ENCODE data around the gene SEZ6. TPM values are rescaled to one million over a fixed set of nuclear protein-coding genes. Genes with fewer than 3 reads are reported as not detected.

SEZ6 gene
- total RNA-seq, 4 donors from 2014 or later: 0.13 TPM; not detected in 3

- H3K4me1 ChIP-seq: peaks cover 0 to 7% (median 3%) of the 10 kb centered on the region in 3 donors
- H3K36me3 ChIP-seq: no peaks in the 10 kb centered on the region
- TF ChIP-seq POLR2A (IDR thresholded peaks at IDR 0.05) (no peak), CTCF (IDR thresholded peaks at IDR 0.05) (no peak), EP300 (IDR thresholded peaks at IDR 0.05) (no peak), POLR2AphosphoS5 (IDR thresholded peaks at IDR 0.05) (no peak)
- H3K27ac ChIP-seq: no peak overlapping the region
- H3K27me3 ChIP-seq: peaks cover 51% of the 10 kb centered on the region
- H3K4me3 ChIP-seq: no peak overlapping the region
- WGBS, 2 donors (ENCODE audit: low coverage in 1 of 2): 63 to 67% methylated on average over 7 to 8 of the region's 13 CpGs
- no peaks in the 10 kb centered on the region for H3K9me3 ChIP-seq
- no peak for ATAC-seq
Observed at GRCh38 chr17:29016345-29017210, 10.7 kb upstream of the SEZ6 start.

GRCh38 chr17:29014716-29015115 lies 8.9 kb upstream of the SEZ6 start:
- Histone ChIP-seq H3K4me3 (no peak overlapping the region), H3K9me3 (no peaks in the 10 kb centered on the region), H3K4me1 (peaks cover 0 to 3% (median 1%) of the 10 kb centered on the region in 3 donors), H3K27ac (no peak overlapping the region), H3K36me3 (no peaks in the 10 kb centered on the region), H3K27me3 (peaks cover 40% of the 10 kb centered on the region)
- 52 to 74% methylated on average over 3 to 5 of the region's 5 CpGs for WGBS, 2 donors (ENCODE audit: low coverage in 1 of 2)
- TF ChIP-seq POLR2A (IDR thresholded peaks at IDR 0.05) (no peak), EP300 (IDR thresholded peaks at IDR 0.05) (no peak), POLR2AphosphoS5 (IDR thresholded peaks at IDR 0.05) (no peak), CTCF (IDR thresholded peaks at IDR 0.05) (no peak)
- no peak for ATAC-seq

GRCh38 chr17:29012535-29012934 lies 6.7 kb upstream of the SEZ6 start:
- WGBS, 2 donors (ENCODE audit: low coverage in 1 of 2): 100% methylated on average over 1 of the region's 1 CpG
- peaks cover 29% of the 10 kb centered on the region for H3K27me3 ChIP-seq
- no peaks in the 10 kb centered on the region for H3K36me3 ChIP-seq
- no peaks in the 10 kb centered on the region for H3K4me1 ChIP-seq
- no peaks in the 10 kb centered on the region for H3K9me3 ChIP-seq
- H3K27ac ChIP-seq: no peak overlapping the region
- no peak overlapping the region for H3K4me3 ChIP-seq
- ATAC-seq: no peak
- no peak for TF ChIP-seq POLR2A (IDR thresholded peaks at IDR 0.05)
- TF ChIP-seq POLR2AphosphoS5 (IDR thresholded peaks at IDR 0.05): no peak
- TF ChIP-seq EP300 (IDR thresholded peaks at IDR 0.05): no peak
- TF ChIP-seq CTCF (IDR thresholded peaks at IDR 0.05): no peak

- no peak overlapping the region for H3K27ac ChIP-seq
- H3K27me3 ChIP-seq: peaks cover 31% of the 10 kb centered on the region
- ATAC-seq: no peak
- H3K9me3 ChIP-seq: no peaks in the 10 kb centered on the region
- H3K4me3 ChIP-seq: no peak overlapping the region
- 55 to 62% methylated on average over 7 of the region's 7 CpGs for WGBS, 2 donors (ENCODE audit: low coverage in 1 of 2)
- no peaks in the 10 kb centered on the region for H3K36me3 ChIP-seq
- peaks cover 0 to 8% (median 5%) of the 10 kb centered on the region in 3 donors for H3K4me1 ChIP-seq
- TF ChIP-seq EP300 (IDR thresholded peaks at IDR 0.05): no peak
- no peak for TF ChIP-seq POLR2A (IDR thresholded peaks at IDR 0.05)
- TF ChIP-seq POLR2AphosphoS5 (IDR thresholded peaks at IDR 0.05): no peak
- TF ChIP-seq CTCF (IDR thresholded peaks at IDR 0.05): no peak
Observed at GRCh38 chr17:29010586-29010985, 4.8 kb upstream of the SEZ6 start.

GRCh38 chr17:29010129-29010528 lies 4.3 kb upstream of the SEZ6 start:
- Histone ChIP-seq H3K36me3 (no peaks in the 10 kb centered on the region), H3K27ac (no peak overlapping the region), H3K4me1 (peaks cover 0 to 12% (median 6%) of the 10 kb centered on the region in 3 donors), H3K9me3 (no peaks in the 10 kb centered on the region), H3K27me3 (peaks cover 35% of the 10 kb centered on the region), H3K4me3 (no peak overlapping the region)
- WGBS, 2 donors (ENCODE audit: low coverage in 1 of 2): 22% methylated on average over 2 of the region's 3 CpGs; no CpG with 5 or more reads in 1 of the 2 donors
- no peak for TF ChIP-seq POLR2AphosphoS5 (IDR thresholded peaks at IDR 0.05)
- no peak for TF ChIP-seq POLR2A (IDR thresholded peaks at IDR 0.05)
- ATAC-seq: no peak
